ENCODE results near the gene ZC3H12D.

Gene ZC3H12D

DNA sequence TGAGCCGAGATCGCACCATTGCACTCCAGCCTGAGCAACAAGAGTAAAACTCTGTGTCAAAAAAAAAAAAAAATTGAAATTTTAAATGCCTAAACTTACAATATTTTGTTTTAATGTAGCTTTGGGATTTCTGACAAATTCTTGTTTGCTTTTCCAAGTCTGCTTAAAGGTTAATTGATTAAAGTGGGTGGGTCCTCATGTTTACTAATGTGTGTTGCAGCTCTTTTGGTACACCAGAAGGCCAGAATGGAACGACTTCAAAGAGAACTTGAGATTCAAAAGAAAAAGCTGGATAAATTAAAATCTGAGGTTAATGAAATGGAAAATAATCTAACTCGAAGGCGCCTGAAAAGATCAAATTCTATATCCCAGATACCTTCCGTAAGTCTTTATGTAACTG is 87.4 kb downstream of the ZC3H12D start:
- no peak for DNase-seq (ENCODE audit: low read depth)
- H3K4me3 ChIP-seq (ENCODE audit: low read length), result no peak overlapping the region
- TF ChIP-seq, protein P1, sequence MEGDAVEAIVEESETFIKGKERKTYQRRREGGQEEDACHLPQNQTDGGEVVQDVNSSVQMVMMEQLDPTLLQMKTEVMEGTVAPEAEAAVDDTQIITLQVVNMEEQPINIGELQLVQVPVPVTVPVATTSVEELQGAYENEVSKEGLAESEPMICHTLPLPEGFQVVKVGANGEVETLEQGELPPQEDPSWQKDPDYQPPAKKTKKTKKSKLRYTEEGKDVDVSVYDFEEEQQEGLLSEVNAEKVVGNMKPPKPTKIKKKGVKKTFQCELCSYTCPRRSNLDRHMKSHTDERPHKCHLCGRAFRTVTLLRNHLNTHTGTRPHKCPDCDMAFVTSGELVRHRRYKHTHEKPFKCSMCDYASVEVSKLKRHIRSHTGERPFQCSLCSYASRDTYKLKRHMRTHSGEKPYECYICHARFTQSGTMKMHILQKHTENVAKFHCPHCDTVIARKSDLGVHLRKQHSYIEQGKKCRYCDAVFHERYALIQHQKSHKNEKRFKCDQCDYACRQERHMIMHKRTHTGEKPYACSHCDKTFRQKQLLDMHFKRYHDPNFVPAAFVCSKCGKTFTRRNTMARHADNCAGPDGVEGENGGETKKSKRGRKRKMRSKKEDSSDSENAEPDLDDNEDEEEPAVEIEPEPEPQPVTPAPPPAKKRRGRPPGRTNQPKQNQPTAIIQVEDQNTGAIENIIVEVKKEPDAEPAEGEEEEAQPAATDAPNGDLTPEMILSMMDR (conservative IDR thresholded peaks at IDR 0.05; ENCODE audit: low read length), result no peak

Measured in AG10803 (cell line).